ENCODE measurements around the gene RRP15.
"Not testable (repeated sequence)": the region's sequence is repeated elsewhere in the genome, so short reads cannot be mapped to it uniquely, and the experiment has no call there.

Gene RRP15

GRCh38 chr1:218317061-218317460, 32.0 kb downstream of the RRP15 start:
- Histone ChIP-seq H3K4me3 (ENCODE audit: low read depth in 1 of 2, low read length in 2 of 2) (no peak overlapping the region), H3K27ac (ENCODE audit: low read depth, low read length) (no peak overlapping the region), H3K36me3 (ENCODE audit: insufficient read depth, low read length) (no peaks in the 10 kb centered on the region), H3K9ac (ENCODE audit: low read length) (no peak overlapping the region), H3K4me1 (ENCODE audit: insufficient read depth, low read length) (no peaks in the 10 kb centered on the region), H3K9me3 (ENCODE audit: low read length) (no peaks in the 10 kb centered on the region), H3K27me3 (ENCODE audit: control insufficient read depth in 1 of 2, insufficient read depth in 2 of 2, low read length in 2 of 2) (no peaks in the 10 kb centered on the region)

- not testable (repeated sequence) for H3K9me3 ChIP-seq (ENCODE audit: low read length)
These were observed 35.1 kb downstream of the RRP15 start for GRCh38 chr1:218320182-218320581.

GRCh38 chr1:218322762-218323161, 37.7 kb downstream of the RRP15 start:
- no peaks in the 10 kb centered on the region for H3K9me3 ChIP-seq (ENCODE audit: low read length)
- no peak overlapping the region for H3K4me3 ChIP-seq (ENCODE audit: low read depth in 1 of 2, low read length in 2 of 2)
- H3K9ac ChIP-seq (ENCODE audit: low read length) = no peak overlapping the region
- no peaks in the 10 kb centered on the region for H3K27me3 ChIP-seq (ENCODE audit: control insufficient read depth in 1 of 2, insufficient read depth in 2 of 2, low read length in 2 of 2)
- no peak overlapping the region for H3K27ac ChIP-seq (ENCODE audit: low read depth, low read length)
- H3K36me3 ChIP-seq (ENCODE audit: insufficient read depth, low read length) = no peaks in the 10 kb centered on the region
- no peaks in the 10 kb centered on the region for H3K4me1 ChIP-seq (ENCODE audit: insufficient read depth, low read length)

More at GRCh38 chr1:218320182-218320581, 35.1 kb downstream of the RRP15 start:
- not testable (repeated sequence) for H3K9ac ChIP-seq (ENCODE audit: low read length); H3K4me1 ChIP-seq (ENCODE audit: insufficient read depth, low read length); H3K27ac ChIP-seq (ENCODE audit: low read depth, low read length); H3K4me3 ChIP-seq (ENCODE audit: low read depth in 1 of 2, low read length in 2 of 2); H3K36me3 ChIP-seq (ENCODE audit: insufficient read depth, low read length); H3K27me3 ChIP-seq (ENCODE audit: control insufficient read depth in 1 of 2, insufficient read depth in 2 of 2, low read length in 2 of 2)

- Histone ChIP-seq H3K27me3 (ENCODE audit: control insufficient read depth in 1 of 2, insufficient read depth in 2 of 2, low read length in 2 of 2) (no peaks in the 10 kb centered on the region), H3K4me1 (ENCODE audit: insufficient read depth, low read length) (no peaks in the 10 kb centered on the region), H3K9ac (ENCODE audit: low read length) (no peak overlapping the region), H3K36me3 (ENCODE audit: insufficient read depth, low read length) (no peaks in the 10 kb centered on the region), H3K9me3 (ENCODE audit: low read length) (no peaks in the 10 kb centered on the region), H3K27ac (ENCODE audit: low read depth, low read length) (no peak overlapping the region), H3K4me3 (ENCODE audit: low read depth in 1 of 2, low read length in 2 of 2) (no peak overlapping the region)
These were observed 38.6 kb downstream of the RRP15 start for GRCh38 chr1:218323568-218324225.

- Histone ChIP-seq H3K36me3 (ENCODE audit: insufficient read depth, low read length) (no peaks in the 10 kb centered on the region), H3K9me3 (ENCODE audit: low read length) (no peaks in the 10 kb centered on the region), H3K27ac (ENCODE audit: low read depth, low read length) (no peak overlapping the region), H3K4me3 (ENCODE audit: low read depth in 1 of 2, low read length in 2 of 2) (no peak overlapping the region), H3K9ac (ENCODE audit: low read length) (no peak overlapping the region), H3K27me3 (ENCODE audit: control insufficient read depth in 1 of 2, insufficient read depth in 2 of 2, low read length in 2 of 2) (no peaks in the 10 kb centered on the region), H3K4me1 (ENCODE audit: insufficient read depth, low read length) (no peaks in the 10 kb centered on the region)
These were observed 39.1 kb downstream of the RRP15 start for GRCh38 chr1:218324226-218324580.

- no peaks in the 10 kb centered on the region for H3K4me1 ChIP-seq (ENCODE audit: insufficient read depth, low read length)
- H3K9ac ChIP-seq (ENCODE audit: low read length) = no peak overlapping the region
- H3K27me3 ChIP-seq (ENCODE audit: control insufficient read depth in 1 of 2, insufficient read depth in 2 of 2, low read length in 2 of 2) = no peaks in the 10 kb centered on the region
- no peak overlapping the region for H3K4me3 ChIP-seq (ENCODE audit: low read depth in 1 of 2, low read length in 2 of 2)
- H3K27ac ChIP-seq (ENCODE audit: low read depth, low read length) = no peak overlapping the region
- H3K36me3 ChIP-seq (ENCODE audit: insufficient read depth, low read length) = no peaks in the 10 kb centered on the region
- H3K9me3 ChIP-seq (ENCODE audit: low read length) = no peaks in the 10 kb centered on the region
These were observed 43.7 kb downstream of the RRP15 start for GRCh38 chr1:218328769-218329168.

GRCh38 chr1:218330043-218330623, 45.0 kb downstream of the RRP15 start:
- Histone ChIP-seq H3K36me3 (ENCODE audit: insufficient read depth, low read length) (no peaks in the 10 kb centered on the region), H3K9me3 (ENCODE audit: low read length) (no peaks in the 10 kb centered on the region), H3K27ac (ENCODE audit: low read depth, low read length) (no peak overlapping the region), H3K4me3 (ENCODE audit: low read depth in 1 of 2, low read length in 2 of 2) (no peak overlapping the region), H3K27me3 (ENCODE audit: control insufficient read depth in 1 of 2, insufficient read depth in 2 of 2, low read length in 2 of 2) (no peaks in the 10 kb centered on the region), H3K4me1 (ENCODE audit: insufficient read depth, low read length) (no peaks in the 10 kb centered on the region), H3K9ac (ENCODE audit: low read length) (no peak overlapping the region)

GRCh38 chr1:218332416-218332815, 47.3 kb downstream of the RRP15 start:
- Histone ChIP-seq H3K36me3 (ENCODE audit: insufficient read depth, low read length) (no peaks in the 10 kb centered on the region), H3K4me3 (ENCODE audit: low read depth in 1 of 2, low read length in 2 of 2) (no peak overlapping the region), H3K4me1 (ENCODE audit: insufficient read depth, low read length) (no peaks in the 10 kb centered on the region), H3K27ac (ENCODE audit: low read depth, low read length) (no peak overlapping the region), H3K27me3 (ENCODE audit: control insufficient read depth in 1 of 2, insufficient read depth in 2 of 2, low read length in 2 of 2) (no peaks in the 10 kb centered on the region), H3K9me3 (ENCODE audit: low read length) (no peaks in the 10 kb centered on the region), H3K9ac (ENCODE audit: low read length) (no peak overlapping the region)

GRCh38 chr1:218336328-218336727, 51.2 kb downstream of the RRP15 start:
- no peak overlapping the region for H3K27ac ChIP-seq (ENCODE audit: low read depth, low read length)
- no peaks in the 10 kb centered on the region for H3K4me1 ChIP-seq (ENCODE audit: insufficient read depth, low read length)
- H3K36me3 ChIP-seq (ENCODE audit: insufficient read depth, low read length) = no peaks in the 10 kb centered on the region
- H3K4me3 ChIP-seq (ENCODE audit: low read depth in 1 of 2, low read length in 2 of 2) = no peak overlapping the region
- no peaks in the 10 kb centered on the region for H3K9me3 ChIP-seq (ENCODE audit: low read length)
- H3K27me3 ChIP-seq (ENCODE audit: control insufficient read depth in 1 of 2, insufficient read depth in 2 of 2, low read length in 2 of 2) = no peaks in the 10 kb centered on the region
- no peak overlapping the region for H3K9ac ChIP-seq (ENCODE audit: low read length)

- Histone ChIP-seq H3K4me3 (ENCODE audit: low read depth in 1 of 2, low read length in 2 of 2) (no peak overlapping the region), H3K36me3 (ENCODE audit: insufficient read depth, low read length) (no peaks in the 10 kb centered on the region), H3K27ac (ENCODE audit: low read depth, low read length) (no peak overlapping the region), H3K9ac (ENCODE audit: low read length) (no peak overlapping the region), H3K27me3 (ENCODE audit: control insufficient read depth in 1 of 2, insufficient read depth in 2 of 2, low read length in 2 of 2) (no peaks in the 10 kb centered on the region), H3K4me1 (ENCODE audit: insufficient read depth, low read length) (no peaks in the 10 kb centered on the region), H3K9me3 (ENCODE audit: low read length) (no peaks in the 10 kb centered on the region)
These were observed 54.3 kb downstream of the RRP15 start for GRCh38 chr1:218339267-218339831.

- Histone ChIP-seq H3K36me3 (ENCODE audit: insufficient read depth, low read length) (no peaks in the 10 kb centered on the region), H3K4me1 (ENCODE audit: insufficient read depth, low read length) (no peaks in the 10 kb centered on the region), H3K9ac (ENCODE audit: low read length) (no peak overlapping the region), H3K27me3 (ENCODE audit: control insufficient read depth in 1 of 2, insufficient read depth in 2 of 2, low read length in 2 of 2) (no peaks in the 10 kb centered on the region), H3K4me3 (ENCODE audit: low read depth in 1 of 2, low read length in 2 of 2) (no peak overlapping the region), H3K27ac (ENCODE audit: low read depth, low read length) (no peak overlapping the region), H3K9me3 (ENCODE audit: low read length) (no peaks in the 10 kb centered on the region)
These were observed 56.2 kb downstream of the RRP15 start for GRCh38 chr1:218341325-218341724.

GRCh38 chr1:218342091-218342490, 57.0 kb downstream of the RRP15 start:
- H3K9ac ChIP-seq (ENCODE audit: low read length) = no peak overlapping the region
- no peaks in the 10 kb centered on the region for H3K36me3 ChIP-seq (ENCODE audit: insufficient read depth, low read length)
- no peak overlapping the region for H3K27ac ChIP-seq (ENCODE audit: low read depth, low read length)
- no peaks in the 10 kb centered on the region for H3K27me3 ChIP-seq (ENCODE audit: control insufficient read depth in 1 of 2, insufficient read depth in 2 of 2, low read length in 2 of 2)
- H3K4me1 ChIP-seq (ENCODE audit: insufficient read depth, low read length) = no peaks in the 10 kb centered on the region
- H3K9me3 ChIP-seq (ENCODE audit: low read length) = no peaks in the 10 kb centered on the region
- H3K4me3 ChIP-seq (ENCODE audit: low read depth in 1 of 2, low read length in 2 of 2) = no peak overlapping the region
